SK-N-SH (cell line): ENCODE data around the gene RSKR. TPM values are rescaled to one million over a fixed set of nuclear protein-coding genes. Genes with fewer than 3 reads are reported as not detected.
A peak's percentile ranks its signal among the peaks of the same experiment; 100 is the strongest.

Experiments
- CTCF ChIA-PET: fragments of 300-600, 350-600 bp; formaldehyde crosslinking; extraction: SDS; loops from one replicate; lab custom pipeline; 2021; lab: Yijun Ruan, JAX
- POLR2A ChIA-PET: fragments of 350-600 bp; sonication (Branson Sonifier 250); formaldehyde crosslinking; extraction: SDS; loops from one replicate; lab custom pipeline; 2020; ENCODE audit warnings: antibody characterized with exemption, inconsistent platforms; lab: Yijun Ruan, JAX
- DNase-seq: peaks from one replicate; pipeline ENCODE4 v3.0.0; 2012
- H2AFZ ChIP-seq: fragments of 200-600 bp; sonication (generic); 2 replicates; pipeline ENCODE4 v1.8.1; 2016; ENCODE audit warnings: antibody characterized with exemption, mild to moderate bottlenecking, low read depth
- H3F3A ChIP-seq: fragments of 200-600 bp; sonication (generic); replicated peaks from 2 replicates; pipeline ENCODE3; 2016; ENCODE audit warnings: antibody characterized with exemption, mild to moderate bottlenecking; ENCODE audit not compliant: insufficient read depth
- H3K27ac ChIP-seq, 2 experiments: fragments of 200-500 bp in 1 of 2; fragments of 200-600 bp in 1 of 2; sonication (Bioruptor generic) in 1 of 2; sonication (generic), shearing (Covaris generic) in 1 of 2; 2 replicates each; pipeline versions ENCODE4 v1.5.1 to v1.6.1; 2014 to 2016; ENCODE audit warnings: low read depth in 2 of 2, inconsistent platforms in 1 of 2, low read length in 1 of 2, mild to moderate bottlenecking in 1 of 2, mixed read lengths in 1 of 2
- H3K27me3 ChIP-seq: fragments of 200-600 bp; sonication (generic), shearing (Covaris generic); 2 replicates; pipeline ENCODE4 v1.6.1; 2016; ENCODE audit warnings: mixed run types; ENCODE audit not compliant: insufficient read depth
- H3K36me3 ChIP-seq, 2 experiments: fragments of 200-500 bp in 1 of 2; fragments of 200-600 bp in 1 of 2; sonication (Bioruptor generic) in 1 of 2; sonication (generic) in 1 of 2; replicated peaks in 1 of 2; 2 replicates each; pipeline versions ENCODE3 to v1.5.1; 2014 to 2016; ENCODE audit warnings: low read length in 1 of 2, mild to moderate bottlenecking in 1 of 2; ENCODE audit not compliant: insufficient read depth in 2 of 2, control insufficient read depth in 1 of 2
- H3K4me1 ChIP-seq, 2 experiments: fragments of 200-500 bp in 1 of 2; fragments of 200-600 bp in 1 of 2; sonication (Bioruptor generic) in 1 of 2; sonication (generic), shearing (Covaris generic) in 1 of 2; 2 replicates each; pipeline versions ENCODE4 v1.5.1 to v1.6.1; 2014 to 2016; ENCODE audit warnings: low read depth in 1 of 2, low read length in 1 of 2, mixed run types in 1 of 2; ENCODE audit not compliant: insufficient read depth in 2 of 2, control insufficient read depth in 1 of 2
- H3K4me2 ChIP-seq: fragments of 200-600 bp; sonication (generic), shearing (Covaris generic); 2 replicates; pipeline ENCODE4 v1.6.1; 2017; ENCODE audit warnings: mixed run types
- H3K4me3 ChIP-seq, 2 experiments: fragments of 200-500 bp in 1 of 2; fragments of 200-600 bp in 1 of 2; sonication (Bioruptor generic) in 1 of 2; sonication (generic), shearing (Covaris generic) in 1 of 2; 2 replicates each; pipeline versions ENCODE4 v1.5.1 to v1.8.1; 2014 to 2016; ENCODE audit warnings: low read depth in 2 of 2, inconsistent platforms in 1 of 2, low read length in 1 of 2, mild to moderate bottlenecking in 1 of 2, mixed read lengths in 1 of 2, moderate library complexity in 1 of 2
- H3K79me2 ChIP-seq: fragments of 200-600 bp; sonication (generic); 2 replicates; pipeline ENCODE4 v1.8.1; 2017; ENCODE audit warnings: mild to moderate bottlenecking; ENCODE audit not compliant: insufficient read depth
- H3K9ac ChIP-seq: fragments of 200-600 bp; sonication (generic); 2 replicates; pipeline ENCODE4 v1.6.1; 2017; ENCODE audit warnings: mixed run types
- H3K9me2 ChIP-seq: fragments of 200-600 bp; sonication (generic); 2 replicates; pipeline ENCODE4 v1.6.1; 2017; ENCODE audit warnings: mixed run types
- H3K9me3 ChIP-seq: fragments of 200-600 bp; sonication (generic); 2 replicates; pipeline ENCODE4 v1.6.1; 2017; ENCODE audit warnings: mixed run types, mild to moderate bottlenecking, moderate library complexity
- H4K20me1 ChIP-seq: fragments of 200-600 bp; sonication (generic); 2 replicates; pipeline ENCODE4 v1.6.1; 2017; ENCODE audit warnings: mild to moderate bottlenecking, mixed run types; ENCODE audit not compliant: insufficient read depth
- CHD2 ChIP-seq: fragments of 150-350 bp; IDR thresholded peaks from 2 replicates; pipeline ENCODE4 v1.6.1; 2018; ENCODE audit warnings: low read length; ENCODE audit not compliant: partially characterized antibody
- ELF1 ChIP-seq: IDR thresholded peaks from 2 replicates; pipeline ENCODE4 v1.4.0; 2012
- FOXJ3 ChIP-seq: sonication (generic); formaldehyde crosslinking; IDR thresholded peaks from 2 replicates; pipeline ENCODE4 v1.5.1; 2020; ENCODE audit warnings: mild to moderate bottlenecking, missing genetic modification reagents
- FOXM1 ChIP-seq: IDR thresholded peaks from 2 replicates; pipeline ENCODE4 v1.4.0; 2012; ENCODE audit warnings: low read depth, mild to moderate bottlenecking
- GABPA ChIP-seq: IDR thresholded peaks from 2 replicates; pipeline ENCODE4 v1.4.0; 2012; ENCODE audit warnings: low read depth, mild to moderate bottlenecking
- MEF2A ChIP-seq: IDR thresholded peaks from 2 replicates; pipeline ENCODE4 v1.4.0; 2012; ENCODE audit warnings: low read depth, borderline replicate concordance
- MXI1 ChIP-seq: IDR thresholded peaks from 2 replicates; pipeline ENCODE4 v1.6.1; 2012; ENCODE audit warnings: mild to moderate bottlenecking, low read depth, low read length, improper control_type of control experiment
- NFIC ChIP-seq: IDR thresholded peaks from 2 replicates; pipeline ENCODE4 v1.4.0; 2012; ENCODE audit warnings: borderline replicate concordance
- NRF1 ChIP-seq: IDR thresholded peaks from 2 replicates; pipeline ENCODE4 v1.6.1; 2012; ENCODE audit warnings: low read depth, mild to moderate bottlenecking, low read length
- POLR2AphosphoS5 ChIP-seq: IDR thresholded peaks from 2 replicates; pipeline ENCODE4 v1.6.1; 2012; ENCODE audit warnings: low read depth, low read length
- RCOR1 ChIP-seq: fragments of 150-350 bp; IDR thresholded peaks from 2 replicates; pipeline ENCODE4 v1.6.1; 2017; ENCODE audit warnings: antibody characterized with exemption, low read length
- RFX5 ChIP-seq: IDR thresholded peaks from 2 replicates; pipeline ENCODE4 v1.6.1; 2012; ENCODE audit warnings: mild to moderate bottlenecking, improper control_type of control experiment, low read length
- RXRA ChIP-seq: IDR thresholded peaks from 2 replicates; pipeline ENCODE4 v1.4.0; 2012; ENCODE audit warnings: low read depth, mild to moderate bottlenecking, borderline replicate concordance
- TAF1 ChIP-seq: IDR thresholded peaks from 2 replicates; pipeline ENCODE4 v1.6.1; 2012; ENCODE audit warnings: low read depth, mild to moderate bottlenecking, low read length, moderate library complexity, borderline replicate concordance
- TEAD4 ChIP-seq: IDR thresholded peaks from 2 replicates; pipeline ENCODE4 v1.4.0; 2012; ENCODE audit warnings: mild to moderate bottlenecking, borderline replicate concordance; ENCODE audit not compliant: insufficient read depth
- USF1 ChIP-seq: IDR thresholded peaks from 2 replicates; pipeline ENCODE4 v1.4.0; 2012; ENCODE audit warnings: low read depth, borderline replicate concordance
- YY1 ChIP-seq: IDR thresholded peaks from 2 replicates; pipeline ENCODE4 v1.4.0; 2012; ENCODE audit warnings: low read depth, mild to moderate bottlenecking
- WGBS: methylation state at CpG from one replicate; pipeline ENCODE4 v1.1.6; 2017; ENCODE audit warnings: low lambda C conversion rate; 5-methylcytosine and 5-hydroxymethylcytosine counted together
- polyA plus RNA-seq, 3 experiments: library from polyadenylated mRNA; depleted of rRNA; stranded (reverse); fragments of >200 nt; gene quantifications; 2 replicates each; pipeline ENCODE4 v1.2.3, GENCODE V29; 2012
- TF ChIP-seq, protein P1 (sequence below): IDR thresholded peaks from 2 replicates; pipeline ENCODE4 v1.4.0; 2012; ENCODE audit warnings: low read depth, borderline replicate concordance
- TF ChIP-seq, protein P2 (sequence below): IDR thresholded peaks from 2 replicates; pipeline ENCODE4 v1.4.0; 2012; ENCODE audit warnings: low read depth
- TF ChIP-seq, protein P3 (sequence below): fragments of 150-350 bp; IDR thresholded peaks from 2 replicates; pipeline ENCODE4 v1.6.1; 2017; ENCODE audit warnings: antibody characterized with exemption, low read length, low read depth, borderline replicate concordance

Gene RSKR
- polyA plus RNA-seq, 1 of the 3 experiments (the other 2 are of a cell fraction) = 7.9 TPM

GRCh38 chr17:28569446-28569845, 44.5 kb downstream of the RSKR start:
- H2AFZ ChIP-seq = no peak overlapping the region
- H3K4me1 ChIP-seq = peaks cover 4 to 15% of the 10 kb centered on the region in 2 experiments; a peak in 3 of 4 replicates
- H3K4me3 ChIP-seq = no peak overlapping the region
- H3K27me3 ChIP-seq = no peaks in the 10 kb centered on the region
- H3K9me3 ChIP-seq = no peaks in the 10 kb centered on the region
- TF ChIP-seq USF1 = no peak
- TF ChIP-seq FOXJ3 = no peak
- no peak for TF ChIP-seq POLR2AphosphoS5
- TF ChIP-seq NRF1 = no peak
- TF ChIP-seq, protein P1, sequence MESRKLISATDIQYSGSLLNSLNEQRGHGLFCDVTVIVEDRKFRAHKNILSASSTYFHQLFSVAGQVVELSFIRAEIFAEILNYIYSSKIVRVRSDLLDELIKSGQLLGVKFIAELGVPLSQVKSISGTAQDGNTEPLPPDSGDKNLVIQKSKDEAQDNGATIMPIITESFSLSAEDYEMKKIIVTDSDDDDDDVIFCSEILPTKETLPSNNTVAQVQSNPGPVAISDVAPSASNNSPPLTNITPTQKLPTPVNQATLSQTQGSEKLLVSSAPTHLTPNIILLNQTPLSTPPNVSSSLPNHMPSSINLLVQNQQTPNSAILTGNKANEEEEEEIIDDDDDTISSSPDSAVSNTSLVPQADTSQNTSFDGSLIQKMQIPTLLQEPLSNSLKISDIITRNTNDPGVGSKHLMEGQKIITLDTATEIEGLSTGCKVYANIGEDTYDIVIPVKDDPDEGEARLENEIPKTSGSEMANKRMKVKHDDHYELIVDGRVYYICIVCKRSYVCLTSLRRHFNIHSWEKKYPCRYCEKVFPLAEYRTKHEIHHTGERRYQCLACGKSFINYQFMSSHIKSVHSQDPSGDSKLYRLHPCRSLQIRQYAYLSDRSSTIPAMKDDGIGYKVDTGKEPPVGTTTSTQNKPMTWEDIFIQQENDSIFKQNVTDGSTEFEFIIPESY = no peak
- TF ChIP-seq RCOR1 = no peak
- TF ChIP-seq CHD2 = no peak
- TF ChIP-seq, all 33 proteins: peak for 0
- no peaks in the 10 kb centered on the region for H3F3A ChIP-seq
- ChIA-PET CTCF (interaction anchor here (1.5 kb wide), 1 partner anchor 19 kb away, joined by 4 read pairs; no protein-coding TSS in a partner anchor), POLR2A (no interaction called here)
- no peak overlapping the region for H3K27ac ChIP-seq
- no peak for DNase-seq
- peaks cover 4 to 6% of the 10 kb centered on the region in 2 experiments for H3K36me3 ChIP-seq
- H3K9me2 ChIP-seq = no peaks in the 10 kb centered on the region
- H3K4me2 ChIP-seq = peak overlapping the region; percentile 77; the same call in 1 of the 2 replicates
- peaks cover 47% of the 10 kb centered on the region for H3K79me2 ChIP-seq
- no peaks in the 10 kb centered on the region for H4K20me1 ChIP-seq
- 93% methylated on average over 1 of the region's 1 CpG for WGBS
- H3K9ac ChIP-seq = no peak overlapping the region

GRCh38 chr17:28567604-28568003, 46.4 kb downstream of the RSKR start:
- DNase-seq = no peak
- Histone ChIP-seq H3K9me3 (no peaks in the 10 kb centered on the region), H3K27ac (no peak overlapping the region), H3K4me1 (peaks cover 4 to 11% of the 10 kb centered on the region in 2 experiments; a peak in 3 of 4 replicates), H3K9ac (no peak overlapping the region)
- TF ChIP-seq USF1 (no peak), MXI1 (no peak), TAF1 (no peak), RCOR1 (no peak), NFIC (no peak), FOXM1 (no peak), YY1 (no peak), NRF1 (no peak), MEF2A (no peak), RXRA (no peak), GABPA (no peak), POLR2AphosphoS5 (no peak), TEAD4 (no peak), ELF1 (no peak), RFX5 (no peak)
- TF ChIP-seq, protein P2, sequence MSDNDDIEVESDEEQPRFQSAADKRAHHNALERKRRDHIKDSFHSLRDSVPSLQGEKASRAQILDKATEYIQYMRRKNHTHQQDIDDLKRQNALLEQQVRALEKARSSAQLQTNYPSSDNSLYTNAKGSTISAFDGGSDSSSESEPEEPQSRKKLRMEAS = no peak
- TF ChIP-seq, protein P3, sequence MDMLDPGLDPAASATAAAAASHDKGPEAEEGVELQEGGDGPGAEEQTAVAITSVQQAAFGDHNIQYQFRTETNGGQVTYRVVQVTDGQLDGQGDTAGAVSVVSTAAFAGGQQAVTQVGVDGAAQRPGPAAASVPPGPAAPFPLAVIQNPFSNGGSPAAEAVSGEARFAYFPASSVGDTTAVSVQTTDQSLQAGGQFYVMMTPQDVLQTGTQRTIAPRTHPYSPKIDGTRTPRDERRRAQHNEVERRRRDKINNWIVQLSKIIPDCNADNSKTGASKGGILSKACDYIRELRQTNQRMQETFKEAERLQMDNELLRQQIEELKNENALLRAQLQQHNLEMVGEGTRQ = no peak
- TF ChIP-seq, protein P1 = no peak
- TF ChIP-seq, all 33 proteins: peak for 0
- Histone ChIP-seq H3K27me3 (no peaks in the 10 kb centered on the region), H3K79me2 (peaks cover 54% of the 10 kb centered on the region), H2AFZ (no peak overlapping the region), H3K36me3 (peaks cover 4 to 11% of the 10 kb centered on the region in 2 experiments), H3K4me2 (no peak overlapping the region), H3K9me2 (no peaks in the 10 kb centered on the region), H3K4me3 (no peak overlapping the region), H3F3A (no peaks in the 10 kb centered on the region), H4K20me1 (no peaks in the 10 kb centered on the region)
- ChIA-PET POLR2A (no interaction called here), CTCF (interaction anchor here (1.5 kb wide), 1 partner anchor 17 kb away, joined by 4 read pairs; no protein-coding TSS in a partner anchor)
- WGBS = 92% methylated on average over 3 of the region's 3 CpGs
